GM23248 (cell line): ENCODE data around the gene DENND2C. TPM values are rescaled to one million over a fixed set of nuclear protein-coding genes. Genes with fewer than 3 reads are reported as not detected.

ENCODE experiments used
- DNase-seq: peaks from one replicate; pipeline ENCODE4 v3.0.0-alpha.2; 2015
- H2AFZ ChIP-seq: fragments of 200-600 bp; sonication (generic); 2 replicates; pipeline ENCODE4 v1.6.1; 2016; ENCODE audit warnings: antibody characterized with exemption
- H3F3A ChIP-seq: fragments of 200-600 bp; sonication (generic); 2 replicates; pipeline ENCODE4 v1.6.1; 2016; ENCODE audit warnings: mild to moderate bottlenecking, antibody characterized with exemption, mixed run types; ENCODE audit not compliant: insufficient read depth
- H3K27ac ChIP-seq: fragments of 200-600 bp; sonication (generic); 2 replicates; pipeline ENCODE4 v1.5.1; 2016; ENCODE audit warnings: mild to moderate bottlenecking
- H3K27me3 ChIP-seq: fragments of 200-600 bp; sonication (generic); replicated peaks from 2 replicates; pipeline ENCODE4 v1.6.1; 2016; ENCODE audit warnings: mild to moderate bottlenecking; ENCODE audit not compliant: insufficient read depth
- H3K36me3 ChIP-seq: fragments of 200-600 bp; sonication (generic); 2 replicates; pipeline ENCODE4 v1.6.1; 2016; ENCODE audit warnings: low read depth, mild to moderate bottlenecking
- H3K4me1 ChIP-seq: fragments of 200-600 bp; sonication (generic); 2 replicates; pipeline ENCODE4 v1.6.1; 2016; ENCODE audit warnings: mild to moderate bottlenecking; ENCODE audit not compliant: insufficient read depth
- H3K4me2 ChIP-seq: fragments of 200-600 bp; sonication (generic); one replicate; pipeline ENCODE4 v1.6.1; 2016; ENCODE audit warnings: mild to moderate bottlenecking; ENCODE audit not compliant: unreplicated experiment
- H3K4me3 ChIP-seq: fragments of 200-600 bp; sonication (generic); 2 replicates; pipeline ENCODE4 v1.5.1; 2016; ENCODE audit warnings: mild to moderate bottlenecking
- H3K79me2 ChIP-seq: fragments of 200-600 bp; sonication (generic); 2 replicates; pipeline ENCODE4 v1.6.1; 2016; ENCODE audit warnings: mild to moderate bottlenecking; ENCODE audit not compliant: insufficient read depth
- H3K9ac ChIP-seq: fragments of 200-600 bp; sonication (generic); 2 replicates; pipeline ENCODE4 v1.6.1; 2016; ENCODE audit warnings: mild to moderate bottlenecking
- H3K9me2 ChIP-seq: fragments of 200-600 bp; sonication (generic); 2 replicates; pipeline ENCODE4 v1.6.1; 2016; ENCODE audit warnings: mixed run types, mild to moderate bottlenecking, moderate library complexity; ENCODE audit not compliant: insufficient read depth
- H3K9me3 ChIP-seq: fragments of 200-600 bp; sonication (generic); one replicate; pipeline ENCODE4 v1.6.1; 2017; ENCODE audit warnings: low read depth
- H4K20me1 ChIP-seq: fragments of 200-600 bp; sonication (generic); 2 replicates; pipeline ENCODE4 v1.6.0; 2016; ENCODE audit not compliant: insufficient read depth
- EZH2 ChIP-seq: fragments of 200-600 bp; sonication (generic); IDR thresholded peaks from 2 replicates; pipeline ENCODE4 v1.6.1; 2018; ENCODE audit warnings: antibody characterized with exemption, mild to moderate bottlenecking; ENCODE audit not compliant: insufficient read depth, poor library complexity, severe bottlenecking
- EZH2phosphoT487 ChIP-seq: fragments of 200-600 bp; sonication (generic); IDR thresholded peaks from 2 replicates; pipeline ENCODE4 v1.6.1; 2018; ENCODE audit warnings: antibody characterized with exemption, moderate library complexity, mild to moderate bottlenecking, low read depth; ENCODE audit not compliant: insufficient read depth
- WGBS, 2 experiments: methylation state at CpG; one replicate each; pipeline ENCODE4 v1.1.6; 2015 to 2017; ENCODE audit warnings: low lambda C conversion rate in 2 of 2, low coverage in 1 of 2; ENCODE audit errors: missing lambda C conversion rate in 2 of 2; 5-methylcytosine and 5-hydroxymethylcytosine counted together
- in situ Hi-C: fragments of 300-500 bp; cut with MboI; formaldehyde crosslinking; loops from 2 replicates; pipeline ENCODE4 v1.15.0; 2020
- polyA plus RNA-seq: library from polyadenylated mRNA; unstranded; fragments of >200 nt; fragmentation: Nextera tagmentation; extraction: Ambion mirVana; gene quantifications from 2 replicates; pipeline ENCODE4 v1.2.1, GENCODE V29; 2016
- total RNA-seq: library from RNA; depleted of rRNA; stranded (reverse); fragments of >200 nt; shearing (Covaris generic); gene quantifications from 2 replicates; pipeline ENCODE4 v1.2.3, GENCODE V29; 2014

The DENND2C gene
- total and polyA plus RNA-seq, 2 experiments from 2014 or later: 2.8 to 5.9 TPM

- H3K4me1 ChIP-seq: peaks cover 15% of the 10 kb centered on the region; the same call in 1 of the 2 replicates
- H3K79me2 ChIP-seq: peaks cover 45% of the 10 kb centered on the region
- H3K27ac ChIP-seq: no peak overlapping the region
- H3K9ac ChIP-seq: no peak overlapping the region
- no peaks in the 10 kb centered on the region for H3K9me3 ChIP-seq
- H3K27me3 ChIP-seq: no peaks in the 10 kb centered on the region
- DNase-seq: no peak
- H3K4me3 ChIP-seq: peak overlapping the region; percentile 88; the same call in 1 of the 2 replicates
- 87 to 92% methylated on average over 4 of the region's 4 CpGs for WGBS, 2 experiments
- in situ Hi-C loops: no loop called here
- no peak for TF ChIP-seq EZH2
- no peak for TF ChIP-seq EZH2phosphoT487
- H3F3A ChIP-seq: peaks cover 14% of the 10 kb centered on the region; the same call in 1 of the 2 replicates
- no peaks in the 10 kb centered on the region for H3K9me2 ChIP-seq
- peak overlapping the region; percentile 31 for H3K4me2 ChIP-seq
- H2AFZ ChIP-seq: no peak overlapping the region
- no peaks in the 10 kb centered on the region for H4K20me1 ChIP-seq
- no peaks in the 10 kb centered on the region for H3K36me3 ChIP-seq
Observed at GRCh38 chr1:114668373-114668772, 1.5 kb downstream of the DENND2C start.

- no peak for TF ChIP-seq EZH2phosphoT487
- TF ChIP-seq EZH2: no peak
- Histone ChIP-seq H3K4me2 (no peak overlapping the region), H3F3A (peaks cover 14% of the 10 kb centered on the region; the same call in 1 of the 2 replicates), H3K27ac (no peak overlapping the region), H3K27me3 (no peaks in the 10 kb centered on the region), H4K20me1 (no peaks in the 10 kb centered on the region), H3K9ac (no peak overlapping the region), H3K9me3 (no peaks in the 10 kb centered on the region), H3K4me3 (no peak overlapping the region), H3K79me2 (peaks cover 59% of the 10 kb centered on the region), H3K36me3 (no peaks in the 10 kb centered on the region), H3K4me1 (peaks cover 15% of the 10 kb centered on the region; the same call in 1 of the 2 replicates), H3K9me2 (no peaks in the 10 kb centered on the region), H2AFZ (no peak overlapping the region)
- no peak for DNase-seq
- in situ Hi-C loops: no loop called here
- WGBS, 2 experiments: 94% methylated on average over 3 of the region's 3 CpGs
Observed at GRCh38 chr1:114666954-114667353, 2.9 kb downstream of the DENND2C start.

- H3K36me3 ChIP-seq: no peaks in the 10 kb centered on the region
- no peak overlapping the region for H3K4me2 ChIP-seq
- peaks cover 51% of the 10 kb centered on the region for H3K79me2 ChIP-seq
- in situ Hi-C loops: no loop called here
- no peaks in the 10 kb centered on the region for H3K9me3 ChIP-seq
- no peaks in the 10 kb centered on the region for H3K9me2 ChIP-seq
- TF ChIP-seq EZH2: no peak
- TF ChIP-seq EZH2phosphoT487: no peak
- WGBS, 2 experiments: 30 to 31% methylated on average over 2 of the region's 2 CpGs
- no peaks in the 10 kb centered on the region for H3K4me1 ChIP-seq
- no peak for DNase-seq
- no peak overlapping the region for H2AFZ ChIP-seq
- H3K9ac ChIP-seq: no peak overlapping the region
- H3F3A ChIP-seq: no peaks in the 10 kb centered on the region
- H3K27ac ChIP-seq: no peak overlapping the region
- no peaks in the 10 kb centered on the region for H3K27me3 ChIP-seq
- no peaks in the 10 kb centered on the region for H4K20me1 ChIP-seq
- no peak overlapping the region for H3K4me3 ChIP-seq
Observed at GRCh38 chr1:114660238-114660637, 9.6 kb downstream of the DENND2C start.

DNA sequence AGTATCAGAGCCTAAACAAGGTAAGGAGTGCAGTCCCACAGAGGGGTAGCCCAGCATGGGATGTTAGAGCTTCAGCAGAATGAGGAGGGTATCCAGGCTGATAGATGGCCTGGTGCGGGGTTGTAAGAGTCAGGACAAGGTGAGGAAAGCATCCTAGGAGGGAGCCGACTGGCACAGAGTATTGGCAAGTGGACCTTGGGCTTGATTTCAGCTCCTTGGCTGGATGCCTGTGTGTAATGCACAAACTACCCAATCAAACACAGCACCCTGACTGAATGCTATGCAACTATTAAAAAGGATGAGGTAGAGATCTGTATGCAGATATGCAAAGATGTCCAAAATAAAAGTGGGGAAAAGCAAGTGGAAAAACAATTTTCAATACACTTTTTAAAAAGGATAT lies 18.0 kb downstream of the DENND2C start:
- in situ Hi-C loops: no loop called here
- no peaks in the 10 kb centered on the region for H3K9me3 ChIP-seq
- H3K79me2 ChIP-seq: peaks cover 26% of the 10 kb centered on the region
- H4K20me1 ChIP-seq: no peaks in the 10 kb centered on the region
- H3K27ac ChIP-seq: no peak overlapping the region
- no peak overlapping the region for H3K4me2 ChIP-seq
- TF ChIP-seq EZH2 (no peak), EZH2phosphoT487 (no peak)
- no peak for DNase-seq
- no peak overlapping the region for H2AFZ ChIP-seq
- H3K27me3 ChIP-seq: no peaks in the 10 kb centered on the region
- H3K4me3 ChIP-seq: no peak overlapping the region
- H3K9me2 ChIP-seq: no peaks in the 10 kb centered on the region
- H3F3A ChIP-seq: no peaks in the 10 kb centered on the region
- H3K4me1 ChIP-seq: no peaks in the 10 kb centered on the region
- no peaks in the 10 kb centered on the region for H3K36me3 ChIP-seq
- 68 to 69% methylated on average over 2 of the region's 2 CpGs for WGBS, 2 experiments
- H3K9ac ChIP-seq: no peak overlapping the region

DNA sequence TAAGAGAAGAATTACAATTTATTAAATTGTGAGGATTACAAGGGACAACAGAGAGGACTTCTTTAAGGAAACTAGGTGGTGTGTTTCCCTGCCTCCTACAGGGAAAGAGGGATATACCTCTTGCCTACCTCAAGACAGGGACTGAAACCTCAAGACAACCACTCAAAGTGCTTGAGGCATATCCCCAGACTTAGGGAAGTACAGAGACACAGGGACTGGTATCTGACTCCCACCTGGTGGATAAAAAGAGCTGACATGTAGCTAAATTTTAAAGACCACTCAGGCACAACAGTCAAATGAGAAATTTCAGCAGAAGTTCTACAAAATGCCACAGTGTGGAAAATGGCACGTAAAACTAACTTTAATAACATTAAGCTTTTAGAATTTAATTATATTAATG lies 21.3 kb downstream of the DENND2C start:
- Histone ChIP-seq H3K9ac (no peak overlapping the region), H3K79me2 (peaks cover 13% of the 10 kb centered on the region; the same call in 1 of the 2 replicates), H3F3A (no peaks in the 10 kb centered on the region), H4K20me1 (no peaks in the 10 kb centered on the region), H2AFZ (no peak overlapping the region), H3K4me1 (no peaks in the 10 kb centered on the region), H3K27me3 (no peaks in the 10 kb centered on the region), H3K4me3 (no peak overlapping the region), H3K27ac (no peak overlapping the region), H3K36me3 (no peaks in the 10 kb centered on the region), H3K4me2 (no peak overlapping the region), H3K9me2 (no peaks in the 10 kb centered on the region), H3K9me3 (no peaks in the 10 kb centered on the region)
- in situ Hi-C loops: no loop called here
- no peak for DNase-seq
- TF ChIP-seq EZH2phosphoT487 (no peak), EZH2 (no peak)
- 98 to 100% methylated on average over 1 of the region's 1 CpG for WGBS, 2 experiments
